T-helper 22 cell (primary cell): ENCODE data around the gene PRPSAP2.
"Not testable (repeated sequence)": the region's sequence is repeated elsewhere in the genome, so short reads cannot be mapped to it uniquely, and the experiment has no call there.

Source experiments
- DNase-seq: peaks from one replicate; pipeline ENCODE4 v3.0.0-alpha.2; 2020; ENCODE audit warnings: low read depth

The PRPSAP2 gene

GRCh38 chr17:18944646-18945045 lies 86.7 kb downstream of the PRPSAP2 start:
- DNase-seq, result no peak

- DNase-seq, result no peak
Observed at GRCh38 chr17:18946536-18946935, 88.6 kb downstream of the PRPSAP2 start.

GRCh38 chr17:18947866-18948265 lies 89.9 kb downstream of the PRPSAP2 start:
- DNase-seq, result no peak

- DNase-seq, result no peak
Observed at GRCh38 chr17:18948476-18949006, 90.6 kb downstream of the PRPSAP2 start.

- DNase-seq, result no peak
Observed at GRCh38 chr17:18949566-18949965, 91.6 kb downstream of the PRPSAP2 start.

- no peak for DNase-seq
Observed at GRCh38 chr17:18950346-18950745, 92.4 kb downstream of the PRPSAP2 start.

- DNase-seq, result no peak
Observed at GRCh38 chr17:18950944-18951905, 93.3 kb downstream of the PRPSAP2 start.

GRCh38 chr17:18951941-18952842 lies 94.3 kb downstream of the PRPSAP2 start, which contains the start of gene SLC5A10:
Gene SLC5A10, plus strand, starts transcription at chr17:18952165. Its CDS starts 41 bp downstream, at chr17:18952206.
- DNase-seq, result no peak

GRCh38 chr17:18953231-18953728 lies 95.3 kb downstream of the PRPSAP2 start:
- no peak for DNase-seq

- no peak for DNase-seq
Observed at GRCh38 chr17:18954321-18954720, 96.4 kb downstream of the PRPSAP2 start.

GRCh38 chr17:18955009-18955408 lies 97.1 kb downstream of the PRPSAP2 start:
- no peak for DNase-seq

GRCh38 chr17:18956021-18956420 lies 98.1 kb downstream of the PRPSAP2 start:
- not testable (repeated sequence) for DNase-seq

GRCh38 chr17:18956581-18956980 lies 98.7 kb downstream of the PRPSAP2 start:
- DNase-seq, result no peak

- no peak for DNase-seq
Observed at GRCh38 chr17:18957831-18958230, 99.9 kb downstream of the PRPSAP2 start.

GRCh38 chr17:18958611-18959010 lies 100.7 kb downstream of the PRPSAP2 start:
- no peak for DNase-seq

- no peak for DNase-seq
Observed at GRCh38 chr17:18959071-18959844, 101.3 kb downstream of the PRPSAP2 start.

GRCh38 chr17:18959845-18960240 lies 101.9 kb downstream of the PRPSAP2 start:
- DNase-seq, result no peak

GRCh38 chr17:18960241-18960665 lies 102.3 kb downstream of the PRPSAP2 start:
- DNase-seq, result no peak

GRCh38 chr17:18960803-18961511 lies 103.0 kb downstream of the PRPSAP2 start:
- DNase-seq, result peak; percentile 23

GRCh38 chr17:18961634-18962493 lies 103.9 kb downstream of the PRPSAP2 start:
- DNase-seq, result no peak
